HG03066 (cell line): ENCODE data around the gene WIPI1.

Experiments used
- ATAC-seq: cut with Tn5 transposase; IDR thresholded peaks from one replicate; pipeline ENCODE4 v1.9.1; 2021; ENCODE audit warnings: low read depth; ENCODE audit not compliant: unreplicated experiment

WIPI1 gene

DNA sequence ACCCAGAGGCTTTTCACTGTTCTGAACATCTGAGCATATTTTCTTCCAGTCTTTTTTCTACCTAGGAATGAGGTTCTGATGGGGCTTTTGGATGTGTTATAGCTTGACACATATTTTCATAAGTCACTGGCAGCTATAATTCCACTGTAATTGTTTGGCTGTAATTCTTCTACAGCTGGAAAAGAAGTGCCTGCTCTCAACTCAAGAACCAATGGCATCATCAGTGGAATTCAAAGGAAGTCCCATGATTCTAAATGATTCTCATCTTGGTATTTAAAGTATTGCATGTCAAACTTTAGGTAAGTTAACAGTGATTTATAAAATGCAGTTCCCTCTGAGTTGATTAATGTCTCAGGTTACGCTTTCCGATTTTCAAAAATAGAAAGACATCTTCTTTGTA, 16.8 kb downstream of the WIPI1 start:
- ATAC-seq: no peak

GRCh38 chr17:68439656-68440290, 17.5 kb downstream of the WIPI1 start:
- no peak for ATAC-seq

- ATAC-seq: peak; percentile 59
Observed at GRCh38 chr17:68437979-68438822, 19.1 kb downstream of the WIPI1 start.

GRCh38 chr17:68435876-68436842, 21.1 kb downstream of the WIPI1 start:
- ATAC-seq: no peak

DNA sequence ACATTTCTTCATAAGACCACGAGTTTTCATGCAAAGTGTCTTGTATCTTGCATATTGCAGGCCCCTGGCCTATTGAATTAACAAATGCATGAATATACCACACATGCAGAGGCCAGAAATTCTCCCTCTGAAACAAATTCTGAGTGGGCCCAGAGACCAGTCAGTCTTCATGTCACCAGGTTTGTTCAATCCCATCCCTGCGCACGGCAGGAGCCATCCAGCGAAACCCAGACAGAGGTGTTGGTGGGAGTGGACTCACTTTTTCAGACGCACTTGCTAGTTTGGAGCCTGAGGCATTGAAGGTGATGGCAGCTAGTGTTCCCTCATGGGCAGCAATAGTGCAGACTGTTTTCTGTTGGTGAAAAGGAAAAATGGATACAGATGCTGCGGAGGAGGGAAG, 21.9 kb downstream of the WIPI1 start:
- ATAC-seq: no peak

GRCh38 chr17:68433911-68434508, 23.3 kb downstream of the WIPI1 start:
- no peak for ATAC-seq

- no peak for ATAC-seq
Observed at GRCh38 chr17:68433211-68433610, 24.1 kb downstream of the WIPI1 start.

GRCh38 chr17:68432086-68432864, 25.0 kb downstream of the WIPI1 start:
- ATAC-seq: no peak

GRCh38 chr17:68431661-68432071, 25.6 kb downstream of the WIPI1 start:
- no peak for ATAC-seq

DNA sequence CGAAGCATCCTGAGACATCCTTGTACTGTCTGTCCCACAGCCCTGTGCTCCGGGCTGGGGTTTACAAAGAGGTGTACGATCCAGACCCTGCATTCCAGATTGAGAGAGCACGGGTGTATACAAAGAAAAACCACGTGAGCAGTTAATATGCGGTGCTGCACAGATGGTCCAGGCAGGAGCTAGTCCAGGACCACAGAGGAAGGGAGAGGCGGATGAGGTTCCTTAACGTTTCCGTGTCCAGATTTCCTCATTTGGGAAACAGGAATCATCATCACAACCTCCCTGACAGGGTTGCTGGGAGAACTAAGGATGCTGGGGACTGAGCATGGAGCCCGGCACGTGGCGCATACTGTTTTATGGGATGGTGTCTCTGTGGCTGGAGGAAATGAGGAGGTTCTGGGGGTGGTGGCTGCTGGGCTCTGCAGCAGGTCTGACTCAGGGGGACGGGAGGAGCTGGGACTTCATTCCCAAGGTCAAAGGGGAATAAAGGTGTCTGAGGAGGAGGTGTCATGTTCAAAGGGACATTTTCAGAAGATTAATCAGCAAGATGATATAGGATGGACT, 26.2 kb downstream of the WIPI1 start:
- ATAC-seq: no peak

- ATAC-seq: no peak
Observed at GRCh38 chr17:68429881-68430280, 27.4 kb downstream of the WIPI1 start.

DNA sequence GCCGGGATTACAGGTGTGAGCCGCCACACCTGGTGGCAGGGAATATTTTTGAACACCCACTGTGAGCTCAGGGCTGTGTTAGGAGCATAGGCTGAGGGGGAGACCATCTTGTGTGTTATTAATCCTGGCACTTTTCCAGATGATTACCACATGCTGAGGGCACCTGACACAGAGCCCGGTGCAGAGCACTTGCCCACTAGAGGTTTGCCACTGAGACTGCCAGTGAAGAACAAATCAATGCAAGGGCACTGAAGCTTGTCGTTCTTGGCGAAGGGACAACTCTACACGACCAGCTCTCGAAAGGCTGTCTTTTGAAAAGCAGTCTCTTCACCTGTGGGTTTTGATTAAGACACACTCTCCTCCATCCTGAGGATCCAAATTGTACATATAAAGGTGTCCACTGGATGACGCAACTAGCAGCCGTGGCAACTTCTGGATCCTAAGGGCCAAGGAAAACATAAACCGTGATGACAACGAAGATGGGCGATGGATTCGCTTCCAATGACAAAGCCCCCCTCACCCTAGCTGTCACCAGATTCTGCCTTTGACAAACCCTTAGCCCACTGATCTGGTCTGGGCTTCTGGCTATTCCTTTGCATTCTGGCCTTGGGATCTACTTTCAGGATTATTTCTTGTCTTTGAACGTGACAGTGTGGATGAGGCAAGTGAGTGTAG, 28.7 kb downstream of the WIPI1 start:
- ATAC-seq: no peak

DNA sequence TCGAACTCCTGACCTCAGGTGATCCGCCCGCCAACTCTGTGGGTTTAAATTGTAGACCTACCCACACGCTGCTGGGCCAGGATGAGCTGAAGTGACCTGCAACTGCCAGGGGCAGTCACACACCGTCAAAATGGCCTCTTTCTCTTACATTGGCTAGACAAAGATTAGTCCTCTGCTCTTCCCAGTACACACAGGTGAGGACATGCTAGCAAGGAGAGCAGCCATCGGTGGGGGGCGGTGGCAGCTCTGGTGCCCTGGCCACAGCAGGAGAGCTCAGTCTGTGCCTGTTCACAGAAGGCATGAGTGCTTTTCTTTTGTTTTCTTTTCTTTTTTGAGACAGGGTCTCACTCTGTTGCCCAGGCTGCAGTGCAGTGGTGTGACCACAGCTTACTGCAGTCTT, 29.7 kb downstream of the WIPI1 start:
- ATAC-seq: no peak

DNA sequence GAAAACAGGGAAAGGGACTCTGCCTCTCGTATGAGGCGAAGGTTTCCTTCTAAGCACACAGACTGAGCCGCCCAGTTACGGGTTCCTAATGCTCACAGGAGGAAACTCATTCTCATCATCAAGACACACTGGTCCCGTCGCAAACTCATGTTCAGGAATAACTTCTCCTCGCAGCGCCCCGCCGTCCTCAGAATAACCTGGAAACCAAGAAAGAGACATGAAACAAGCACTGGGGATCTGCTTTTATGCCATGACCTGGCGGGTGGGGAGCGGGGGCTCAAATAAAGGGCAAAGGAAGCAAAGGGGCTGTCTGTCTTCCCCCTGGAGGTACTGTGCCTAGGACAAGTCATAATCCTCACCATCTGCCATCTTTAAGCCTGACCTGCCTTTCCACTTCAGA, 31.3 kb downstream of the WIPI1 start:
- no peak for ATAC-seq

- no peak for ATAC-seq
Observed at GRCh38 chr17:68424861-68425260, 32.4 kb downstream of the WIPI1 start.

GRCh38 chr17:68424203-68424602, 33.1 kb downstream of the WIPI1 start:
- ATAC-seq: no peak

GRCh38 chr17:68423251-68423650, 34.0 kb downstream of the WIPI1 start:
- ATAC-seq: no peak

GRCh38 chr17:68422821-68423220, 34.5 kb downstream of the WIPI1 start:
- ATAC-seq: no peak

DNA sequence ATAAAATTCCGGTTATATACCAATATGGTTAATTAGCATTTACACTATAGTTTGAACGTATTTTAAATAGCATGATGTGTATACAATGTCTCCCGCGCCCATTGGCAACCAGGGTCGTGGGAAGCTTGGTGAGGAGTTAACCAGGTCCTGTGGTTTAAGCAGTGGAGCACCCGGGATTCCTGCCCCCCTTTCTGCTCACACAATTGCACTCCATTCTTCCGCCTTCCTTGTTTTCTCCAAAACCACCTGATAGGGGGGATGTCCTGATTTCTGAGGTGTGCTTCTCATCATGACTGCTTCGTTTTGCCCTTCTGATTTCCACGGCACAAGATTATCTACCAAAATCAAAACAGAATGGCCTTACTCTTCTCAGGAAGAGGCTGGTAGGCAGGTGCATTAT, 35.8 kb downstream of the WIPI1 start:
- no peak for ATAC-seq
